H1 (cell line): Measurements from ENCODE around the gene CCDC138. TPM values are rescaled to one million over a fixed set of nuclear protein-coding genes. Genes with fewer than 3 reads are reported as not detected.

ENCODE experiments used
- CTCF ChIA-PET: fragments of 300-600 bp; sonication (Branson Sonifier 250); formaldehyde crosslinking; loops from one replicate; lab custom pipeline; 2021; ENCODE audit not compliant: partially characterized antibody; lab: Charles Lee
- POLR2A ChIA-PET: fragments of 300-600 bp; sonication (Branson Sonifier 250); formaldehyde crosslinking; loops from one replicate; lab custom pipeline; 2021; ENCODE audit warnings: inconsistent platforms; ENCODE audit not compliant: partially characterized antibody; lab: Charles Lee
- DNase-seq, 2 experiments: peaks; one replicate each; pipeline versions ENCODE4 v3.0.0 to v3.0.0-alpha.2; 2010 to 2022; ENCODE audit warnings: low spot score in 2 of 2, low read depth in 1 of 2, mixed read lengths in 1 of 2
- FAIRE-seq: peaks from 2 replicates; lab custom pipeline; 2011; peaks lifted over from hg19 to GRCh38; lab: Jason Lieb, UNC
- H2AFZ ChIP-seq: 2 replicates; pipeline ENCODE4 v1.8.1; 2012; ENCODE audit warnings: low read length, inconsistent platforms
- H2AK5ac ChIP-seq: 2 replicates; pipeline ENCODE4 v1.6.1; 2013; ENCODE audit warnings: low read depth, low read length
- H2BK120ac ChIP-seq: replicated peaks from 2 replicates; pipeline ENCODE3; 2013; ENCODE audit warnings: low read depth, low read length, inconsistent platforms
- H2BK12ac ChIP-seq: 2 replicates; pipeline ENCODE4 v1.6.1; 2013; ENCODE audit warnings: low read depth, low read length
- H2BK15ac ChIP-seq: 2 replicates; pipeline ENCODE4 v1.6.1; 2013; ENCODE audit warnings: low read length
- H2BK20ac ChIP-seq: 2 replicates; pipeline ENCODE4 v1.6.1; 2013; ENCODE audit warnings: low read length
- H2BK5ac ChIP-seq: 2 replicates; pipeline ENCODE4 v1.6.1; 2013; ENCODE audit warnings: low read depth, low read length
- H3K14ac ChIP-seq: 2 replicates; pipeline ENCODE4 v1.6.1; 2013; ENCODE audit warnings: inconsistent platforms; ENCODE audit not compliant: insufficient read length
- H3K18ac ChIP-seq: 2 replicates; pipeline ENCODE4 v1.6.1; 2013; ENCODE audit warnings: low read length; ENCODE audit errors: extremely low read depth
- H3K23ac ChIP-seq: 2 replicates; pipeline ENCODE4 v1.6.1; 2013; ENCODE audit warnings: inconsistent platforms; ENCODE audit not compliant: insufficient read length
- H3K23me2 ChIP-seq: 2 replicates; pipeline ENCODE4 v1.6.1; 2013; ENCODE audit warnings: low read depth, low read length
- H3K27ac ChIP-seq: 2 replicates; pipeline ENCODE4 v1.6.1; 2011; ENCODE audit warnings: low read depth, low read length, inconsistent platforms
- H3K27me3 ChIP-seq, 4 experiments: replicated peaks in 1 of 4; 1 replicate in 1 of 4; 2 replicates in 3 of 4; pipeline versions ENCODE4 v1.6.1 to v1.8.1; 2011 to 2013; ENCODE audit warnings: low read length in 3 of 4, mild to moderate bottlenecking in 3 of 4, inconsistent platforms in 2 of 4, mixed read lengths in 2 of 4, moderate library complexity in 1 of 4; ENCODE audit not compliant: control insufficient read depth in 3 of 4, insufficient read depth in 3 of 4; ENCODE audit errors: extremely low read depth in 1 of 4
- H3K36me3 ChIP-seq, 4 experiments: 2 replicates each; pipeline versions ENCODE4 v1.6.1 to v1.8.1; 2011 to 2013; ENCODE audit warnings: mild to moderate bottlenecking in 4 of 4, low read length in 3 of 4, moderate library complexity in 2 of 4, control low read depth in 1 of 4, inconsistent platforms in 1 of 4; ENCODE audit not compliant: insufficient read depth in 4 of 4, control insufficient read depth in 2 of 4
- H3K4ac ChIP-seq: replicated peaks from 2 replicates; pipeline ENCODE3; 2013; ENCODE audit warnings: low read length, low read depth, mixed read lengths, inconsistent platforms; ENCODE audit not compliant: insufficient read length
- H3K4me1 ChIP-seq, 4 experiments: replicated peaks in 1 of 4; 1 replicate in 1 of 4; 2 replicates in 3 of 4; pipeline versions ENCODE4 v1.6.1 to v1.8.1; 2011 to 2013; ENCODE audit warnings: low read length in 3 of 4, inconsistent platforms in 2 of 4, mixed read lengths in 1 of 4; ENCODE audit not compliant: insufficient read depth in 4 of 4, control insufficient read depth in 3 of 4
- H3K4me2 ChIP-seq, 2 experiments: 2 replicates each; pipeline versions ENCODE4 v1.6.1 to v1.8.1; 2011 to 2013; ENCODE audit warnings: low read depth in 2 of 2, low read length in 2 of 2, control low read depth in 1 of 2, inconsistent platforms in 1 of 2, mild to moderate bottlenecking in 1 of 2; ENCODE audit not compliant: insufficient read depth in 1 of 2
- H3K4me3 ChIP-seq, 4 experiments: fragments of 200-600, 300-600 bp in 1 of 4; sonication (generic), shearing (Covaris generic), sonication (Bioruptor Twin) in 1 of 4; 2 replicates each; pipeline versions ENCODE4 v1.5.1 to v1.8.1; 2011 to 2016; ENCODE audit warnings: low read length in 4 of 4, low read depth in 3 of 4, control low read depth in 2 of 4, inconsistent platforms in 2 of 4, mild to moderate bottlenecking in 2 of 4, mixed read lengths in 1 of 4, moderate library complexity in 1 of 4; ENCODE audit not compliant: insufficient read depth in 2 of 4; ENCODE audit errors: extremely low read depth in 1 of 4
- H3K56ac ChIP-seq: replicated peaks from 2 replicates; pipeline ENCODE3; 2013; ENCODE audit warnings: low read depth, mild to moderate bottlenecking, mixed read lengths, low read length, inconsistent platforms; ENCODE audit not compliant: insufficient read length
- H3K79me1 ChIP-seq: 2 replicates; pipeline ENCODE4 v1.6.1; 2013; ENCODE audit warnings: low read depth, low read length, control low read depth
- H3K79me2 ChIP-seq, 2 experiments: 2 replicates each; pipeline versions ENCODE4 v1.6.1 to v1.8.1; 2012 to 2013; ENCODE audit warnings: low read length in 2 of 2, mild to moderate bottlenecking in 2 of 2, inconsistent platforms in 1 of 2; ENCODE audit not compliant: insufficient read depth in 2 of 2, control insufficient read depth in 1 of 2
- H3K9ac ChIP-seq, 4 experiments: replicated peaks in 1 of 4; 1 replicate in 1 of 4; 2 replicates in 3 of 4; pipeline versions ENCODE4 v1.6.1 to v1.8.1; 2011 to 2013; ENCODE audit warnings: low read depth in 3 of 4, low read length in 3 of 4, control low read depth in 2 of 4, mild to moderate bottlenecking in 2 of 4, moderate library complexity in 2 of 4, inconsistent platforms in 1 of 4; ENCODE audit errors: extremely low read depth in 1 of 4
- H3K9me3 ChIP-seq, 2 experiments: 2 replicates each; pipeline versions ENCODE4 v1.6.1 to v1.8.1; 2012 to 2013; ENCODE audit warnings: mild to moderate bottlenecking in 2 of 2, moderate library complexity in 2 of 2, control low read depth in 1 of 2, inconsistent platforms in 1 of 2, low read depth in 1 of 2, low read length in 1 of 2, mixed read lengths in 1 of 2; ENCODE audit not compliant: insufficient read depth in 2 of 2
- H4K20me1 ChIP-seq, 2 experiments: replicated peaks in 1 of 2; 2 replicates each; pipeline versions ENCODE3 to v1.8.1; 2011 to 2013; ENCODE audit warnings: inconsistent platforms in 2 of 2, low read length in 2 of 2, mild to moderate bottlenecking in 1 of 2; ENCODE audit not compliant: insufficient read depth in 2 of 2, control insufficient read depth in 1 of 2
- H4K5ac ChIP-seq: 2 replicates; pipeline ENCODE4 v1.6.1; 2013; ENCODE audit warnings: low read length, low read depth, mixed read lengths, inconsistent platforms; ENCODE audit not compliant: insufficient read length
- H4K8ac ChIP-seq: 2 replicates; pipeline ENCODE4 v1.8.0; 2013; ENCODE audit warnings: mild to moderate bottlenecking, moderate library complexity, low read length, inconsistent platforms; ENCODE audit not compliant: insufficient read depth; ENCODE audit errors: extremely low read depth
- H4K91ac ChIP-seq: replicated peaks from 2 replicates; pipeline ENCODE3; 2013; ENCODE audit warnings: low read length, mixed read lengths, inconsistent platforms; ENCODE audit not compliant: insufficient read length
- POU5F1 ChIP-seq: IDR thresholded peaks from 2 replicates; pipeline ENCODE4 v1.6.1; 2011; ENCODE audit warnings: low read depth, mild to moderate bottlenecking, low read length, moderate library complexity
- SP1 ChIP-seq: IDR thresholded peaks from 2 replicates; pipeline ENCODE4 v1.6.1; 2011; ENCODE audit warnings: low read depth, low read length
- SP4 ChIP-seq: IDR thresholded peaks from 2 replicates; pipeline ENCODE4 v1.6.1; 2012; ENCODE audit warnings: low read length, inconsistent platforms
- WGBS, 2 experiments: shearing (Covaris generic) in 1 of 2; methylation state at CpG; one replicate each; pipeline versions ENCODE4 v1.1.6 to v1.1.7; 2013 to 2015; ENCODE audit warnings: low lambda C conversion rate in 2 of 2, mixed read lengths in 2 of 2, inconsistent platforms in 1 of 2, low coverage in 1 of 2, missing lambda C conversion rate in 1 of 2; ENCODE audit not compliant: insufficient replicate concordance in 2 of 2, insufficient coverage in 1 of 2, insufficient read length in 1 of 2; ENCODE audit errors: extremely low coverage in 1 of 2, missing lambda C conversion rate in 1 of 2; 5-methylcytosine and 5-hydroxymethylcytosine counted together
- polyA plus RNA-seq, 7 experiments: library from polyadenylated mRNA; depleted of rRNA in 3 of 7; stranded (reverse) in 5 of 7; unstranded in 2 of 7; fragments of >200 nt in 5 of 7; fragments of 200-250 nt in 2 of 7; gene quantifications; 1 replicate in 5 of 7; 2 replicates in 1 of 7; 4 replicates in 1 of 7; pipeline versions ENCODE4 v1.2.1 to v1.2.3, GENCODE V29; 2011 to 2013; ENCODE audit warnings: missing spikeins in 2 of 7, mixed read lengths in 2 of 7
- total RNA-seq: library from RNA; stranded (reverse); fragmentation: NEBNext Ultra II Directional; extraction: Animal tissue kit (Norgen Biotek cat#: 25700); gene quantifications from 2 replicates; pipeline ENCODE4 v1.2.1, GENCODE V29; 2021

The CCDC138 gene
- total and polyA plus RNA-seq, 2 of the 8 experiments (the other 6 are each of a cell fraction or from before 2014, with no cell fraction given) = 8.3 to 29.8 TPM

DNA sequence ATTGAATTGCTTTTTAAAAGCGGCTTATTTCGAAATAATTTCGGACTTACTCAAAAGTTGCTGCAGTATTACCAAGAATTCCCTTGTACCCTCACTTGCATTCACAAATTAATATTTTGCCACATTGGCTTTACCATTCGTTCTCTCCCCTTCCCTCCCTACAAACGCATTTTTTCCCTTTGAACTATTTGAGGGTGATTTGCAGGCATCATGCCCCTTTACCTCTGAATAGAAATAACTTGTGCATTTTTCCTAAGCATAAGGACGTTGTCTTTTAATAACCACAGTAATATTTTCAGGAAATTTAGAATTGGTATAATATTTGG lies 608 bp downstream of the CCDC138 start:
- CTCF ChIA-PET = no interaction called here
- Histone ChIP-seq H3K4me2 (peak overlapping the region; percentile 67 to 92), H3K9ac (peak overlapping the region; percentile 85 to 91 (median 90)), H2BK15ac (no peak overlapping the region), H3K79me2 (peaks cover 0 to 18% of the 10 kb centered on the region in 2 experiments; a peak in 3 of 4 replicates), H2BK20ac (no peak overlapping the region), H2BK12ac (no peak overlapping the region), H4K5ac (peak overlapping the region; percentile 18), H4K91ac (no peak overlapping the region), H2AFZ (no peak overlapping the region; the same call in 1 of the 2 replicates), H2BK5ac (no peak overlapping the region), H3K4me1 (no peaks in the 10 kb centered on the region; a peak in 1 of 7 replicates), H3K14ac (no peak overlapping the region), H3K9me3 (no peaks in the 10 kb centered on the region), H2AK5ac (no peak overlapping the region), H3K56ac (peak overlapping the region; percentile 82), H3K4me3 (peak overlapping the region; percentile 63 to 82 (median 74)), H3K18ac (no peak overlapping the region), H3K79me1 (no peaks in the 10 kb centered on the region), H3K36me3 (peaks cover 10 to 51% (median 23%) of the 10 kb centered on the region in 4 experiments), H4K8ac (no peak overlapping the region), H3K27me3 (no peaks in the 10 kb centered on the region), H2BK120ac (no peak overlapping the region), H3K23ac (no peak overlapping the region), H3K4ac (peak overlapping the region; percentile 8), H4K20me1 (peaks cover 1 to 6% of the 10 kb centered on the region in 2 experiments), H3K27ac (peak overlapping the region; percentile 92), H3K23me2 (peaks cover 5% of the 10 kb centered on the region; the same call in 1 of the 2 replicates)
- WGBS, 2 experiments = 3% methylated on average over 6 of the region's 6 CpGs; no CpG with 5 or more reads in 1 of the 2 experiments
- FAIRE-seq (no peak), DNase-seq (no peak)
- POLR2A ChIA-PET = no interaction called here
- TF ChIP-seq SP4 (no peak), SP1 (no peak), POU5F1 (no peak)
